ENCODE data around the gene KCNMA1. TPM values are rescaled to one million over a fixed set of nuclear protein-coding genes. Genes with fewer than 3 reads are reported as not detected.
"Not testable (repeated sequence)": the region's sequence is repeated elsewhere in the genome, so short reads cannot be mapped to it uniquely, and the experiment has no call there.

KCNMA1 gene
- polyA plus RNA-seq, 1 donor: 15.2 TPM

- no peak for DNase-seq
Measured at GRCh38 chr10:77661674-77662073, 24.1 kb upstream of the KCNMA1 start.

GRCh38 chr10:77661100-77661499 is 23.5 kb upstream of the KCNMA1 start:
- DNase-seq: no peak

- not testable (repeated sequence) for DNase-seq
Measured at GRCh38 chr10:77659046-77659670, 21.6 kb upstream of the KCNMA1 start.

GRCh38 chr10:77653210-77653609 is 15.6 kb upstream of the KCNMA1 start:
- no peak for DNase-seq

GRCh38 chr10:77649333-77650331 is 12.0 kb upstream of the KCNMA1 start:
- DNase-seq: no peak

- no peak for DNase-seq
Measured at GRCh38 chr10:77648472-77648871, 10.9 kb upstream of the KCNMA1 start.

GRCh38 chr10:77647543-77648293 is 10.1 kb upstream of the KCNMA1 start:
- DNase-seq: no peak

- no peak for DNase-seq
Measured at GRCh38 chr10:77644557-77645243, 7.1 kb upstream of the KCNMA1 start.

- no peak for DNase-seq
Measured at GRCh38 chr10:77643795-77644468, 6.3 kb upstream of the KCNMA1 start.

- DNase-seq: peak; percentile 83
Measured at GRCh38 chr10:77641788-77642397, 4.3 kb upstream of the KCNMA1 start.

- no peak for DNase-seq
Measured at GRCh38 chr10:77641344-77641743, 3.7 kb upstream of the KCNMA1 start.

GRCh38 chr10:77640167-77640566 is 2.6 kb upstream of the KCNMA1 start:
- DNase-seq: no peak

GRCh38 chr10:77639756-77640155 is 2.1 kb upstream of the KCNMA1 start:
- no peak for DNase-seq

GRCh38 chr10:77638321-77639101 is 903 bp upstream of the KCNMA1 start:
- peak; percentile 68 for DNase-seq

GRCh38 chr10:77636967-77637531 is 559 bp downstream of the KCNMA1 start:
- DNase-seq: no peak

- DNase-seq: no peak
Measured at GRCh38 chr10:77636282-77636966, 1.2 kb downstream of the KCNMA1 start.

GRCh38 chr10:77635402-77636227 is 2.0 kb downstream of the KCNMA1 start:
- no peak for DNase-seq

- no peak for DNase-seq
Measured at GRCh38 chr10:77634939-77635338, 2.7 kb downstream of the KCNMA1 start.

- no peak for DNase-seq
Measured at GRCh38 chr10:77633376-77633775, 4.2 kb downstream of the KCNMA1 start.

Measured in hindlimb muscle (tissue), 1 donor.